HFFc6 (cell line): ENCODE data around the gene HSD17B12. TPM values are rescaled to one million over a fixed set of nuclear protein-coding genes. Genes with fewer than 3 reads are reported as not detected.

Experiments used
- DNase-seq: peaks from one replicate; pipeline ENCODE4 v3.0.0-alpha.2; 2018
- H3K27ac Mint-ChIP-seq: 2 replicates; pipeline ENCODE4 v1.8.0; 2020; ENCODE audit warnings: mild to moderate bottlenecking, mixed read lengths
- H3K27me3 Mint-ChIP-seq: 2 replicates; pipeline ENCODE4 v1.8.0; 2021; ENCODE audit warnings: mild to moderate bottlenecking, moderate library complexity, mixed read lengths; ENCODE audit not compliant: insufficient read depth
- H3K36me3 Mint-ChIP-seq: 2 replicates; pipeline ENCODE4 v1.8.0; 2021; ENCODE audit warnings: low read depth, mixed read lengths
- H3K4me1 Mint-ChIP-seq: 2 replicates; pipeline ENCODE4 v1.8.0; 2020; ENCODE audit warnings: low read depth, mixed read lengths
- H3K4me3 Mint-ChIP-seq: 2 replicates; pipeline ENCODE4 v1.8.0; 2020; ENCODE audit warnings: mild to moderate bottlenecking, moderate library complexity, mixed read lengths
- H3K9me3 Mint-ChIP-seq: 2 replicates; pipeline ENCODE4 v1.8.0; 2020; ENCODE audit warnings: mild to moderate bottlenecking, mixed read lengths
- CTCF ChIP-seq: fragments of 200-600 bp; sonication (generic); IDR thresholded peaks from 2 replicates; pipeline ENCODE4 v1.5.0; 2021; ENCODE audit warnings: antibody characterized with exemption, mild to moderate bottlenecking
- total RNA-seq, 6 experiments: library from RNA; stranded (reverse); fragmentation: NEBNext Ultra II Directional; extraction: Animal tissue kit (Norgen Biotek cat#: 25700); gene quantifications; 2 replicates in 1 of 6; 3 replicates in 5 of 6; pipeline ENCODE4 v1.2.3, GENCODE V29; 2021

HSD17B12 gene
- total RNA-seq, 6 experiments from 2014 or later, result 89.1 to 119 (median 99.0) TPM

- no peak for TF ChIP-seq CTCF
- Mint-ChIP-seq H3K27ac (no peak overlapping the region), H3K4me1 (no peaks in the 10 kb centered on the region), H3K9me3 (peaks cover 5% of the 10 kb centered on the region; the same call in 1 of the 2 replicates), H3K27me3 (peaks cover 2% of the 10 kb centered on the region), H3K36me3 (no peaks in the 10 kb centered on the region), H3K4me3 (no peak overlapping the region)
- DNase-seq, result no peak
Measured at GRCh38 chr11:43856993-43857392, 176.5 kb downstream of the HSD17B12 start.

GRCh38 chr11:43861141-43861540 is 180.6 kb downstream of the HSD17B12 start:
- DNase-seq, result no peak
- H3K27ac Mint-ChIP-seq, result no peak overlapping the region
- H3K27me3 Mint-ChIP-seq, result peaks cover 2% of the 10 kb centered on the region

GRCh38 chr11:43866520-43866919 is 186.0 kb downstream of the HSD17B12 start:
- Mint-ChIP-seq H3K36me3 (no peaks in the 10 kb centered on the region; the same call in 1 of the 2 replicates), H3K27ac (peak overlapping the region; percentile 90), H3K4me3 (no peak overlapping the region), H3K9me3 (no peaks in the 10 kb centered on the region; the same call in 1 of the 2 replicates), H3K27me3 (peaks cover 10% of the 10 kb centered on the region), H3K4me1 (peaks cover 28% of the 10 kb centered on the region)
- peak; percentile 11 for DNase-seq
- TF ChIP-seq CTCF, result no peak

More at GRCh38 chr11:43861141-43861540, 180.6 kb downstream of the HSD17B12 start:
- peaks cover under 1% of the 10 kb centered on the region for H3K4me1 Mint-ChIP-seq
- H3K36me3 Mint-ChIP-seq, result no peaks in the 10 kb centered on the region; the same call in 1 of the 2 replicates
- no peak overlapping the region for H3K4me3 Mint-ChIP-seq
- TF ChIP-seq CTCF, result no peak
- peaks cover 5% of the 10 kb centered on the region; the same call in 1 of the 2 replicates for H3K9me3 Mint-ChIP-seq

- Mint-ChIP-seq H3K4me1 (peaks cover 28% of the 10 kb centered on the region), H3K27me3 (peaks cover 10% of the 10 kb centered on the region)
Measured at GRCh38 chr11:43866969-43867368, 186.4 kb downstream of the HSD17B12 start.

GRCh38 chr11:43868852-43869567 is 188.5 kb downstream of the HSD17B12 start:
- peaks cover 15% of the 10 kb centered on the region for H3K27me3 Mint-ChIP-seq
- TF ChIP-seq CTCF, result no peak
- H3K4me3 Mint-ChIP-seq, result peak overlapping the region; percentile 66
- H3K4me1 Mint-ChIP-seq, result peaks cover 28% of the 10 kb centered on the region
- no peaks in the 10 kb centered on the region for H3K36me3 Mint-ChIP-seq
- DNase-seq, result peak; percentile 64
- H3K9me3 Mint-ChIP-seq, result no peaks in the 10 kb centered on the region; the same call in 1 of the 2 replicates
- peak overlapping the region; percentile 55 for H3K27ac Mint-ChIP-seq

More at GRCh38 chr11:43866969-43867368, 186.4 kb downstream of the HSD17B12 start:
- Mint-ChIP-seq H3K4me3 (no peak overlapping the region), H3K9me3 (no peaks in the 10 kb centered on the region; the same call in 1 of the 2 replicates), H3K36me3 (no peaks in the 10 kb centered on the region; the same call in 1 of the 2 replicates), H3K27ac (no peak overlapping the region)
- no peak for DNase-seq
- no peak for TF ChIP-seq CTCF
